ENCODE measurements around the gene ARL6IP5.

GRCh38 chr3:69121950-69122349 is 37.2 kb downstream of the ARL6IP5 start:
- TF ChIP-seq NFIC (IDR thresholded peaks at IDR 0.05) (no peak), FOXM1 (IDR thresholded peaks at IDR 0.05; ENCODE audit: borderline replicate concordance, low read depth) (no peak), REST (IDR thresholded peaks at IDR 0.05; ENCODE audit: low read depth) (no peak), MAX (IDR thresholded peaks at IDR 0.05) (no peak), ZBTB7A (IDR thresholded peaks at IDR 0.05; ENCODE audit: low read depth) (no peak), RAD21 (IDR thresholded peaks at IDR 0.05; ENCODE audit: low read depth) (no peak), TCF12 (IDR thresholded peaks at IDR 0.05; ENCODE audit: low read depth) (no peak), YY1 (IDR thresholded peaks at IDR 0.05; ENCODE audit: low read depth) (no peak), USF1 (IDR thresholded peaks at IDR 0.05) (no peak), EP300 (IDR thresholded peaks at IDR 0.05; ENCODE audit: borderline replicate concordance) (no peak), EGR1 (IDR thresholded peaks at IDR 0.05) (no peak), CREB1 (IDR thresholded peaks at IDR 0.05; ENCODE audit: low read depth) (no peak), TEAD4 (IDR thresholded peaks at IDR 0.05) (no peak), TAF1 (IDR thresholded peaks at IDR 0.05; ENCODE audit: low read depth) (no peak)

Data from Ishikawa (cell line).